GM06990 (cell line): ENCODE measurements around the gene SOX2.

Experiments used
- DNase-seq: peaks from one replicate; pipeline ENCODE4 v3.0.0-alpha.2; 2011; ENCODE audit not compliant: insufficient read length; ENCODE audit errors: extremely low read depth
- H3K27me3 ChIP-seq: replicated peaks from 2 replicates; pipeline ENCODE4 v1.6.0; 2011; ENCODE audit warnings: low read length; ENCODE audit not compliant: control insufficient read depth, insufficient read depth
- H3K36me3 ChIP-seq: 2 replicates; pipeline ENCODE4 v1.5.1; 2011; ENCODE audit warnings: low read length; ENCODE audit not compliant: control insufficient read depth, insufficient read depth
- H3K4me3 ChIP-seq: replicated peaks from 2 replicates; pipeline ENCODE4 v1.5.1; 2011; ENCODE audit warnings: low read depth, mild to moderate bottlenecking, control low read depth, low read length
- TF ChIP-seq, protein P1 (sequence below): IDR thresholded peaks from 2 replicates; pipeline ENCODE4 v1.5.1; 2011; ENCODE audit warnings: low read length, control low read depth, mild to moderate bottlenecking, inconsistent platforms; ENCODE audit not compliant: insufficient read depth, poor library complexity, severe bottlenecking

The SOX2 gene

DNA sequence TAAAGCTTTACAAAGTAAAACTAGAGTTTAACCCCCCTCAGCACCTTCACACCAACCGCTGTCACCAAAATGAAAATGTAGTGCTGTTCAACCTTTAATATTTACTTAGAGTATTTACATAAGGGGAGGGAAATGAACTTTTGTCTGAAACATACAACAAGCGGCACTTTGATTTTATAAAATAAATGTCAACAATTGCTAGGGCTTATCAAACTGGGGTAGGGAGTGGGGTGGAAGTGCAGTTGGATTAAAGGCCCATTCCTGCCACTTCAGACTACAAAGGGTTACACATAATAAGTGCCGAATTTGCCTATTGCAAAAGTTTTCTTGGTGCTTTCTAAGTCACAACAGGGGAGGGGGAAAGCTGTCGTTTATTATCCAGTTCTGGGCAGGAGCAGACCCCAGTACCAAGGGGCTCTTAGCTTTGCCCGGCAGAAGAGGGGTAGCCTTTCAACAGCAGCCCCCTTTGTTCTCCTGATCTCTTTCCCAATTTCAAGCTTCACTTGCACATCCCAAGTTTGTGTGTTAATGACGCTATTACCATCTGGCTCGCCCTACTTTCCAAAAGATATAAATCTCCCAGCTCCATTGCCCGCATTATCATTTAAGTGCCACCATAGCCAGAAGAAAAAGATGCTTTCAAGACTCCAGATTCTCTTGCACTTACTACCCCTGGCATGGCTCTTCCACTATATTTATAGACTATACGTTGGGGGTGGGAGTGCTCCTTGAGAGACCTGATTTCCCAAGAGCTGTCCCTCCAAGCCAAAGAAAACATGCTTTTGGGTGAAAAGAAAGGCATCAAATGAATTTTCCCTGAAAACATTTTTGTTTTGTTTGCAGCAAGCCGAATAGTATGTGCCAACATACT, 17.0 kb downstream of the SOX2 start:
- H3K4me3 ChIP-seq = no peak overlapping the region
- no peaks in the 10 kb centered on the region for H3K36me3 ChIP-seq
- peaks cover 4% of the 10 kb centered on the region for H3K27me3 ChIP-seq
- DNase-seq = no peak
- TF ChIP-seq, protein P1, sequence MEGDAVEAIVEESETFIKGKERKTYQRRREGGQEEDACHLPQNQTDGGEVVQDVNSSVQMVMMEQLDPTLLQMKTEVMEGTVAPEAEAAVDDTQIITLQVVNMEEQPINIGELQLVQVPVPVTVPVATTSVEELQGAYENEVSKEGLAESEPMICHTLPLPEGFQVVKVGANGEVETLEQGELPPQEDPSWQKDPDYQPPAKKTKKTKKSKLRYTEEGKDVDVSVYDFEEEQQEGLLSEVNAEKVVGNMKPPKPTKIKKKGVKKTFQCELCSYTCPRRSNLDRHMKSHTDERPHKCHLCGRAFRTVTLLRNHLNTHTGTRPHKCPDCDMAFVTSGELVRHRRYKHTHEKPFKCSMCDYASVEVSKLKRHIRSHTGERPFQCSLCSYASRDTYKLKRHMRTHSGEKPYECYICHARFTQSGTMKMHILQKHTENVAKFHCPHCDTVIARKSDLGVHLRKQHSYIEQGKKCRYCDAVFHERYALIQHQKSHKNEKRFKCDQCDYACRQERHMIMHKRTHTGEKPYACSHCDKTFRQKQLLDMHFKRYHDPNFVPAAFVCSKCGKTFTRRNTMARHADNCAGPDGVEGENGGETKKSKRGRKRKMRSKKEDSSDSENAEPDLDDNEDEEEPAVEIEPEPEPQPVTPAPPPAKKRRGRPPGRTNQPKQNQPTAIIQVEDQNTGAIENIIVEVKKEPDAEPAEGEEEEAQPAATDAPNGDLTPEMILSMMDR = no peak

DNA sequence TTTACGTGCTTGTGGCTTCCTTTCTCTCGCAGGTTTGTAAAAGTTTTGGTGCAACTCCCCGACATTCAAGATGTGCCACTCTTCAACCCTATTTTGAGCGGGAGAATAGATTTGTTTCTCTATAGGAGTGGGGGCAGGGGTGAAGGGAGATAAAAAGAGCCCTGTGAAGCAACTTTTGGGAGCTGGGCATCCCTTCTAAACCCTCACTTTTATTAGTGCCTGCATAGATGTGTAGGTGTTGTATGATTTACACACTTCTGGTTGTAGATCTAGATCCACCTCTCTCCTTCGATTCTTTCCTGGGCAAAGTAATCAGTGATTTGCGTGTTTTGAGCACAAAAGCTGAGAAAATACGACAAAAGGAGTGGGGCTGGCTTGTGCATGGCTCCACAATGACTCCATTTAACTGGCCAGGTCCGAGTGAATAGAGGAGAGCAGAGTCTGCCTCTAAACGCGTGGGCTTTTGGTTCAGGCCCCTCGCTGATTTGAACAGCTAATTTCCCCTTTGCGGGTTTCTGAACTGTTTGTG, 17.7 kb downstream of the SOX2 start:
- TF ChIP-seq, protein P1 = no peak
- Histone ChIP-seq H3K4me3 (no peak overlapping the region), H3K27me3 (peaks cover 2% of the 10 kb centered on the region; the same call in 1 of the 2 replicates), H3K36me3 (no peaks in the 10 kb centered on the region)
- DNase-seq = no peak

DNA sequence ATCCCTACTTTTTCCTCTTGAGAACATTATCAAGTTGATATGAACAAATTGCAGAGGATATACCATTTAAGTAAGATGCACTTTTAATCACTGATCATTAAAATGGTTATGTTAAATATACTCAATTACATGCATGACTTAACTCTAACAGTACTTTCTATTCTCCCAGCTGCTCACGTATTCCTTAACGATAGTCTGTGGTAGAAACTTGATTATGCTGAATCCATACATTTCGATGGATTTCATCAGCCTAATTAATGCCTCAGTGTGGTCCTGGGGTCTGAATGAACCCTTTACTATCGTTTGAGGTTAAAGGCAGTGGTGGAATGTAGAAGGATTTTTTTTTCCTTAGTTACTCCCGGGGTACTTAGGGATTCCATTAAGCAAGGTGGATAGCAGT, 18.6 kb downstream of the SOX2 start:
- no peak for DNase-seq
- H3K4me3 ChIP-seq = no peak overlapping the region
- TF ChIP-seq, protein P1 = no peak
- H3K27me3 ChIP-seq = peaks cover 2% of the 10 kb centered on the region; the same call in 1 of the 2 replicates
- no peaks in the 10 kb centered on the region for H3K36me3 ChIP-seq

DNA sequence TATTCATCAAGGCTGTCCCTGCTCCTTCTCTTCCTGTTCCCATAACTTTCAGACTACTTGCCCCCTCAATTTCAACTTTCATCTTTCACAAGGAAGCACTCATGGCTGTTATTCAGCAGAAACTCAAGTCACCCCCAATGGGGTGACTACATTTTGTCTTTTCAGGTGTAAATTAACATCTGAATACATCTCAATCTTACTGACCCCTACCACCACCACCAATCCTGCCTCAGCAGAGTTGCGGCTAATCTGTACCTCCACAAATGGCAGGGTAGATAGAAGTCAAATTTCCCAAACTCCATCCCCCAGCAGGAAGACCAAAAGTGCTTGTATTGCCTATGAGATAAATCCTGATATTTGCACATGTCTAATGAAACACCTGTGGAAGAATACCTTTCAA, 19.2 kb downstream of the SOX2 start:
- Histone ChIP-seq H3K27me3 (peaks cover 2% of the 10 kb centered on the region; the same call in 1 of the 2 replicates), H3K36me3 (no peaks in the 10 kb centered on the region), H3K4me3 (no peak overlapping the region)
- DNase-seq = no peak
- TF ChIP-seq, protein P1 = no peak

DNA sequence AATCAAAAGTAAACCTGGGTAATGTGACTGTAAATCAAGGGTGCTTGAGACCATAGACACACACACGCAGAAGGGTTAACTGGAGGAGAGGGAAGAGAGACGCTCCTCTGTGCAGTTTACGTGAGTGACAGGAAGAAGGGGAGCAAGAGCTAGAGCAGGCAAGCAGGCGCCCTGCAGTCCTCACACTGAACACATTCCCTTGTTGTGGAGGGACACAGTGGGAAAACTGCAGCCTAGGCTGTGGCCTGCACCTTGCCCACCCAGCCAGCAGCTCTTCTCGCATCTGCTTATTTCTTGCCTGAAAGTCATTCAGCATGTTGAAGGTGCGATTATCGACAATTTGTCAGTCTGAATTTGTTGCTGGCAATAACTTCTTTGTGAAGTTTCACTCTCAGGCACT, 24.2 kb downstream of the SOX2 start:
- TF ChIP-seq, protein P1 = no peak
- Histone ChIP-seq H3K27me3 (no peaks in the 10 kb centered on the region), H3K4me3 (no peak overlapping the region), H3K36me3 (no peaks in the 10 kb centered on the region)
- DNase-seq = no peak
